Gastroesophageal sphincter (tissue), 2 donors: ENCODE data around the gene FLT3.

ENCODE experiments used
- POLR2A ChIP-seq, 2 donors: fragments of 450-650 bp; IDR thresholded peaks; one replicate each; pipeline ENCODE4 v1.6.1; 2017; ENCODE audit warnings: antibody characterized with exemption in 2 of 2, mild to moderate bottlenecking in 2 of 2, moderate library complexity in 1 of 2
- POLR2AphosphoS5 ChIP-seq: sonication (generic); formaldehyde crosslinking; IDR thresholded peaks from one replicate; pipeline ENCODE4 v1.6.1; 2017; ENCODE audit warnings: antibody characterized with exemption

GRCh38 chr13:27956576-27957300 lies 143.6 kb downstream of the FLT3 start:
- TF ChIP-seq POLR2AphosphoS5 = no peak
- no peak for TF ChIP-seq POLR2A (IDR thresholded peaks at IDR 0.05)
